Uterus (tissue), 2 donors: ENCODE measurements around the gene MED25.

Source experiments
- POLR2A ChIP-seq, 2 donors: fragments of 450-650 bp; IDR thresholded peaks; one replicate each; pipeline ENCODE4 v1.6.1; 2016; ENCODE audit warnings: antibody characterized with exemption in 2 of 2, mild to moderate bottlenecking in 1 of 2, moderate library complexity in 1 of 2
- TF ChIP-seq, protein P1 (sequence below), 4 experiments: fragments of 200-600 bp in 2 of 4; fragments of 450-650 bp in 2 of 4; sonication (generic) in 2 of 4; IDR thresholded peaks; one replicate each; pipeline ENCODE4 v1.5.1; 2016 to 2019; ENCODE audit warnings: antibody characterized with exemption in 4 of 4, mild to moderate bottlenecking in 2 of 4, moderate library complexity in 1 of 4

DNA sequence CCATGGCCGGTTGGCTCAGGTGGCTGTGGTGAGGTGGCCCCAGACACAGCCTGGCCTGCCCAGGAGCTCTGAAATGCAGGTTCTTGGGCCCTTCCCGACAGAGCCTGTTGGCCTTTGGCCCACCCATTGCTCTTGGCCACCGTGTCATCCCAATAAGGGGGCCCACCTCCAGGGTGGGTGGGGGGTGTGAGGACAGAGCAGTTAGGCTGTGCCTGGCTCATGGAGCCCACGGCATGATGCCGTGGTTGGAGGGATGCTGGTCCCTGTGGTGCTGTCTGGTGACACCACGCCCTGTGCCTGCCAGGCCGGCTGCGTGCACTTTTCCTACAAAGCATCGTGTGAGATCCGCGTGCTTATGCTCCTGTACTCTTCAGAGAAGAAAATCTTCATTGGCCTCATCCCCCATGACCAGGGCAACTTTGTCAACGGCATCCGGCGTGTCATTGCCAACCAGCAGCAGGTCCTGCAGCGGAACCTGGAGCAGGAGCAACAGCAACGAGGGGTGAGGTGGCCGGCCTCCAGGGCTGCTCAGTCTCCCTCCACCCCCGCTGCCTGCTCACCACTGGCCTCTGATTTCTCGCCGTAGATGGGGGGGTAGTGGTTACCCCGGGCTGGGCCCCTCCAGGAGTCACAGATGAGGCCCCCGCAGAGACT is 41.7 kb downstream of the MED25 start:
- TF ChIP-seq, protein P1, sequence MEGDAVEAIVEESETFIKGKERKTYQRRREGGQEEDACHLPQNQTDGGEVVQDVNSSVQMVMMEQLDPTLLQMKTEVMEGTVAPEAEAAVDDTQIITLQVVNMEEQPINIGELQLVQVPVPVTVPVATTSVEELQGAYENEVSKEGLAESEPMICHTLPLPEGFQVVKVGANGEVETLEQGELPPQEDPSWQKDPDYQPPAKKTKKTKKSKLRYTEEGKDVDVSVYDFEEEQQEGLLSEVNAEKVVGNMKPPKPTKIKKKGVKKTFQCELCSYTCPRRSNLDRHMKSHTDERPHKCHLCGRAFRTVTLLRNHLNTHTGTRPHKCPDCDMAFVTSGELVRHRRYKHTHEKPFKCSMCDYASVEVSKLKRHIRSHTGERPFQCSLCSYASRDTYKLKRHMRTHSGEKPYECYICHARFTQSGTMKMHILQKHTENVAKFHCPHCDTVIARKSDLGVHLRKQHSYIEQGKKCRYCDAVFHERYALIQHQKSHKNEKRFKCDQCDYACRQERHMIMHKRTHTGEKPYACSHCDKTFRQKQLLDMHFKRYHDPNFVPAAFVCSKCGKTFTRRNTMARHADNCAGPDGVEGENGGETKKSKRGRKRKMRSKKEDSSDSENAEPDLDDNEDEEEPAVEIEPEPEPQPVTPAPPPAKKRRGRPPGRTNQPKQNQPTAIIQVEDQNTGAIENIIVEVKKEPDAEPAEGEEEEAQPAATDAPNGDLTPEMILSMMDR (IDR thresholded peaks at IDR 0.05), result no peak
- no peak for TF ChIP-seq POLR2A (IDR thresholded peaks at IDR 0.05)
